Astrocyte of the spinal cord (primary cell): ENCODE data around the gene HHIPL1.

Experiments
- DNase-seq: peaks from one replicate; pipeline ENCODE4 v3.0.0; 2011; ENCODE audit warnings: low read depth, low spot score
- H3K4me3 ChIP-seq: 2 replicates; pipeline ENCODE4 v1.5.1; 2011; ENCODE audit warnings: low read depth, mild to moderate bottlenecking, low read length, moderate library complexity
- in situ Hi-C: cut with HindIII; loops from 2 replicates; pipeline ENCODE4 v1.10.0; 2017; ENCODE audit warnings: low sequenced_read_pairs
- TF ChIP-seq, protein P1 (sequence below): IDR thresholded peaks from 2 replicates; pipeline ENCODE4 v1.5.1; 2012; ENCODE audit warnings: low read depth, mild to moderate bottlenecking, low read length, inconsistent platforms

HHIPL1 gene

DNA sequence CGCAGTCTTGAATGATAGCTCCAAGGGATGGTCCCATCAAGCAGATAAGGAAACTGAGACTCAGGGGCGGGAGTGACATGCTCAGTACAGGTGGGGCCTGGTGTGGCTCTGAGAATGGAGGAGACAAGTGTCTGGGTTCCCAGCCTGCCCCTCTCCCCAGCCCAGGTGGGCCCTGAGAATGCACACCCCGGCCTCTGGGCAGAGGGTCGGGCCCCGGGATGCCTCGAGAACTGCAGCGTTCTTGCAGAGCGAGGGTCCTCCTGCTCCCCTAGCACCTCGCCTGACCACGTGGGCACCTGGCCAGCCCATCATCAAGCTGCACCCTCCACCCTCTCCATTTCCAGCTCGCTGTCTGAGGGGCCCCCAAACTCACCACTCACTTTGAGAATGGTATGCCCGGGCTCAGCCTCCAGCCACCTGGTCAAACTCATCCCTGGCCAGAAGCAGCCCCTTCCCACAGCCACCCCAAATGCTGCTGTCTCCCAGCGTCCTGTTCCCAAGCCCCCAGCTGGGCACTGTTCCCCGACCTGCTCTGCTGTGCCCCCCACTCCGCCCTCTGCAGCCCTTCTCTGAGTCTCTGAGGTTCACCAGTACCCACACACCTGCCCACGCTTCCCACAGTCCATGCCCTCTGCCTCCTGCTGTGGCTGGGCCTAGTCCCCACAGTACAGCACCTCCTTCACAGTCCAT, 83.4 kb downstream of the HHIPL1 start:
- DNase-seq, result no peak
- in situ Hi-C loops, result no loop called here
- TF ChIP-seq, protein P1, sequence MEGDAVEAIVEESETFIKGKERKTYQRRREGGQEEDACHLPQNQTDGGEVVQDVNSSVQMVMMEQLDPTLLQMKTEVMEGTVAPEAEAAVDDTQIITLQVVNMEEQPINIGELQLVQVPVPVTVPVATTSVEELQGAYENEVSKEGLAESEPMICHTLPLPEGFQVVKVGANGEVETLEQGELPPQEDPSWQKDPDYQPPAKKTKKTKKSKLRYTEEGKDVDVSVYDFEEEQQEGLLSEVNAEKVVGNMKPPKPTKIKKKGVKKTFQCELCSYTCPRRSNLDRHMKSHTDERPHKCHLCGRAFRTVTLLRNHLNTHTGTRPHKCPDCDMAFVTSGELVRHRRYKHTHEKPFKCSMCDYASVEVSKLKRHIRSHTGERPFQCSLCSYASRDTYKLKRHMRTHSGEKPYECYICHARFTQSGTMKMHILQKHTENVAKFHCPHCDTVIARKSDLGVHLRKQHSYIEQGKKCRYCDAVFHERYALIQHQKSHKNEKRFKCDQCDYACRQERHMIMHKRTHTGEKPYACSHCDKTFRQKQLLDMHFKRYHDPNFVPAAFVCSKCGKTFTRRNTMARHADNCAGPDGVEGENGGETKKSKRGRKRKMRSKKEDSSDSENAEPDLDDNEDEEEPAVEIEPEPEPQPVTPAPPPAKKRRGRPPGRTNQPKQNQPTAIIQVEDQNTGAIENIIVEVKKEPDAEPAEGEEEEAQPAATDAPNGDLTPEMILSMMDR, result no peak
- H3K4me3 ChIP-seq, result no peak overlapping the region

DNA sequence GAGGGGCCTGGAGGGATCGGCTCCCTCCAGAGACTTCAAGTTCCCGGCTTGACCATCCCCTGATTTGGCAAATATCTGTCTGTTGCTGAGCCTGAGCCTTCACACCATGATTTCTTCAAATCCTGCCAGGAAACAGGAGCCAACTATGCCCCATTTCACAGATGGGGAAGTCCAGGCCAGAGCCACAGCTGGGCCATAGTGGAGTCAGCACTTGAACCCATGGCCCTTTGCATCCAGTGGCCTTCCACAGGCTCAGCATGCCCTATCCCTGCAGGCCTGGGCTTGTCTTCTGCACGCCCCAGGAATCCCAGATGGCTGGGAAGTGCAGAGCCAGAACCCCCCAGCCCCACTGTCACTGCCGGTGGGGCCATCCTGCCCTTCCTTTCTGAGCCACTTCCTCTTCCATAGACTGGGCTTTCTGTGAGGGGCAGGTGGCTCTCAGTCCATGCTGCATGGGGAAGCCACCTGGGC, 84.1 kb downstream of the HHIPL1 start:
- in situ Hi-C loops, result no loop called here
- TF ChIP-seq, protein P1, result no peak
- no peak overlapping the region for H3K4me3 ChIP-seq
- no peak for DNase-seq
